Liver (tissue), 3 donors: ENCODE measurements around the gene MAB21L2.

Experiments used
- EGR1 ChIP-seq, 2 donors: IDR thresholded peaks; 2 replicates each; pipeline ENCODE4 v1.6.1; 2016 to 2018; ENCODE audit warnings: antibody characterized with exemption in 2 of 2, low read depth in 2 of 2
- GABPA ChIP-seq, 2 donors: IDR thresholded peaks in 1 of 2; conservative IDR thresholded peaks in 1 of 2; 2 replicates each; pipeline ENCODE4 v1.6.1; 2016; ENCODE audit warnings: antibody characterized with exemption in 2 of 2, mild to moderate bottlenecking in 1 of 2, moderate library complexity in 1 of 2
- JUND ChIP-seq, 2 donors: IDR thresholded peaks; 2 replicates each; pipeline ENCODE4 v1.6.1; 2016; ENCODE audit warnings: antibody characterized with exemption in 2 of 2
- SP1 ChIP-seq: IDR thresholded peaks from 2 replicates; pipeline ENCODE4 v1.6.1; 2018; ENCODE audit warnings: antibody characterized with exemption, mild to moderate bottlenecking
- TAF1 ChIP-seq: conservative IDR thresholded peaks from 2 replicates; pipeline ENCODE4 v1.6.1; 2016; ENCODE audit warnings: antibody characterized with exemption, mild to moderate bottlenecking
- TF ChIP-seq, protein P1 (sequence below): fragments of 150-350 bp; IDR thresholded peaks from 2 replicates; pipeline ENCODE4 v1.5.1; 2017; ENCODE audit warnings: improper control_type of control experiment, low read depth, low read length; ENCODE audit not compliant: missing input control
- TF ChIP-seq, protein P2 (sequence below): IDR thresholded peaks from 2 replicates; pipeline ENCODE4 v1.6.1; 2016; ENCODE audit warnings: antibody characterized with exemption
- TF ChIP-seq, protein P3 (sequence below): IDR thresholded peaks from 2 replicates; pipeline ENCODE4 v1.6.1; 2016; ENCODE audit warnings: antibody characterized with exemption
- donor health status: healthy.
- donor health status: healthy.

DNA sequence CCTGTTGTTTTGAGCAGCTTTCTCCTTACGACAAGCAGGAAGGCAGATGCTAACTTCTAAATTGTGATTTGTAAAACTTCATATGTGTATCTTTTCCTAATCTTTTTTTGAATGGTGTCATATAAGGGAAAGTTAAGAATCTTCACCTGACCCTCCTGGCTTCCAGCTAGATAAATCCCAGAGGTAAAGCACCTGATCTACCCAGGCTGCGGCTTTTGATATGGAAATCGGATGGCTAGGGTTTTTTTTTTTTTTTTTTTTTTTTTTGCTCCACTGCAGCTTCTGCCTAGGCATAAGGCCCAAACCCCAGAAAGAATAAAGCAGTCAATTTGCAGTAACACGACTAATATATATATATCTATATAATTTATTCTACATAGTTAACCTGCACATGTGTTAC, 10.0 kb downstream of the MAB21L2 start:
- TF ChIP-seq EGR1 (IDR thresholded peaks at IDR 0.05; ENCODE audit: low read depth in 2 of 2) = no peak
- TF ChIP-seq, protein P1, sequence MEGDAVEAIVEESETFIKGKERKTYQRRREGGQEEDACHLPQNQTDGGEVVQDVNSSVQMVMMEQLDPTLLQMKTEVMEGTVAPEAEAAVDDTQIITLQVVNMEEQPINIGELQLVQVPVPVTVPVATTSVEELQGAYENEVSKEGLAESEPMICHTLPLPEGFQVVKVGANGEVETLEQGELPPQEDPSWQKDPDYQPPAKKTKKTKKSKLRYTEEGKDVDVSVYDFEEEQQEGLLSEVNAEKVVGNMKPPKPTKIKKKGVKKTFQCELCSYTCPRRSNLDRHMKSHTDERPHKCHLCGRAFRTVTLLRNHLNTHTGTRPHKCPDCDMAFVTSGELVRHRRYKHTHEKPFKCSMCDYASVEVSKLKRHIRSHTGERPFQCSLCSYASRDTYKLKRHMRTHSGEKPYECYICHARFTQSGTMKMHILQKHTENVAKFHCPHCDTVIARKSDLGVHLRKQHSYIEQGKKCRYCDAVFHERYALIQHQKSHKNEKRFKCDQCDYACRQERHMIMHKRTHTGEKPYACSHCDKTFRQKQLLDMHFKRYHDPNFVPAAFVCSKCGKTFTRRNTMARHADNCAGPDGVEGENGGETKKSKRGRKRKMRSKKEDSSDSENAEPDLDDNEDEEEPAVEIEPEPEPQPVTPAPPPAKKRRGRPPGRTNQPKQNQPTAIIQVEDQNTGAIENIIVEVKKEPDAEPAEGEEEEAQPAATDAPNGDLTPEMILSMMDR = no peak
- no peak for TF ChIP-seq GABPA (IDR thresholded peaks at IDR 0.05 in 1 of 2, conservative IDR thresholded peaks at IDR 0.05 in 1 of 2)
- TF ChIP-seq SP1 = no peak
- TF ChIP-seq, protein P2, sequence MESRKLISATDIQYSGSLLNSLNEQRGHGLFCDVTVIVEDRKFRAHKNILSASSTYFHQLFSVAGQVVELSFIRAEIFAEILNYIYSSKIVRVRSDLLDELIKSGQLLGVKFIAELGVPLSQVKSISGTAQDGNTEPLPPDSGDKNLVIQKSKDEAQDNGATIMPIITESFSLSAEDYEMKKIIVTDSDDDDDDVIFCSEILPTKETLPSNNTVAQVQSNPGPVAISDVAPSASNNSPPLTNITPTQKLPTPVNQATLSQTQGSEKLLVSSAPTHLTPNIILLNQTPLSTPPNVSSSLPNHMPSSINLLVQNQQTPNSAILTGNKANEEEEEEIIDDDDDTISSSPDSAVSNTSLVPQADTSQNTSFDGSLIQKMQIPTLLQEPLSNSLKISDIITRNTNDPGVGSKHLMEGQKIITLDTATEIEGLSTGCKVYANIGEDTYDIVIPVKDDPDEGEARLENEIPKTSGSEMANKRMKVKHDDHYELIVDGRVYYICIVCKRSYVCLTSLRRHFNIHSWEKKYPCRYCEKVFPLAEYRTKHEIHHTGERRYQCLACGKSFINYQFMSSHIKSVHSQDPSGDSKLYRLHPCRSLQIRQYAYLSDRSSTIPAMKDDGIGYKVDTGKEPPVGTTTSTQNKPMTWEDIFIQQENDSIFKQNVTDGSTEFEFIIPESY = no peak
- TF ChIP-seq, protein P3, sequence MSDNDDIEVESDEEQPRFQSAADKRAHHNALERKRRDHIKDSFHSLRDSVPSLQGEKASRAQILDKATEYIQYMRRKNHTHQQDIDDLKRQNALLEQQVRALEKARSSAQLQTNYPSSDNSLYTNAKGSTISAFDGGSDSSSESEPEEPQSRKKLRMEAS = no peak
- no peak for TF ChIP-seq TAF1
- no peak for TF ChIP-seq JUND (IDR thresholded peaks at IDR 0.05)
